ENCODE results near the gene SGMS1.

SGMS1 gene

DNA sequence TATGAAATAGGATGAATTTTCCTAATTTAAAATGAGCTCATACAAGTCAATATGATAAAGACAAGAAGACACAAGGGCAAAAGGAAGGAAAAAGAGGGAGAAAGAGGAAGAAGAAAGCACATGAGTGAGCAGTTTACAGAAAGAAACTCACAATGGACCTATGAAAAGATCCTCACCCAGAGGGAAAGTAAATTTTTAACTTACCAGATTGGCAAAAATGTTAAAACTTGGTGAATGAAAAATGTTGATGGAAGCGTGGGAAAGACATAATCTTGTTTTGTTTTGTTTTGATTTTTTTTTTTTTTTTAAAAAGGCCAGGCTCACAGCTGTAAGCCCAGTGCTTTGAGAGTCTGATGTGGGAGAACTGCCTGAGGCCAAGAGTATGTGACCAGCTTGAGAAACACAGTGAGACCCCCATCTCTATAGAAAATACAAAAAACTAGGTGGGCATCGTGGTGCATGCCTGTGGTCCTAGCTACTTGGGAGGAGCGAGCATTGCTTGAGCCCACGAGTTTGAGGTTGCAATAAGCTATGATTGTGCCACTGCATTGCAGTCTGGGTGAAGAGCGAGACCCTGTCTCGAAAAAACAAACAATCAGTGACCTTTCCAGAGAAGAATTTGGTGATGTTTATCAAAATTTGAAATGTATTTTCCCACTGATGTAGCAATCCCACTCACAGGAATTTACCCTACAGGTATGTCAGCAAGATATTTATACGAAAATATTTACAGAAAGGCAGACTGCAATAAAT, 219.6 kb downstream of the SGMS1 start:
- in situ Hi-C loops (cut with MboI; ENCODE audit: low sequenced_read_pairs): no loop called here

DNA sequence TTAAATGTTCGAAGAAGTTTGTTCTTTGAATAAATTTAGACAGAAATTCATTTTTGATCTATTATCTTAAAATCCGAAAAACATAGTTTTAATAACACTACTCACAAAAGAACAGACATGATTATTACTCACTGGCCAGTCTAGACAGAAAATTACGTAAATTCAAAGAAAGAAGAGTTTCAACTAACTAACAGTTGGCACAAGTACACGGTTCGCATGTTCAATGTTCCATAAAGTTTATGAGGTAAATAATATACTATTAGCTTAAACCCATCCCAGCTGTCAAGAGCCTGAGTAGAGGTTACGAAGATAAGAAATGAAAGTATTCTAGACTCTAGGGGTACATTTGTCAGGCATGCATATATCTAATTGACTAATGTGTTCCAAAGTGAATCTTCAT, 220.7 kb downstream of the SGMS1 start:
- in situ Hi-C loops (cut with MboI; ENCODE audit: low sequenced_read_pairs): no loop called here

DNA sequence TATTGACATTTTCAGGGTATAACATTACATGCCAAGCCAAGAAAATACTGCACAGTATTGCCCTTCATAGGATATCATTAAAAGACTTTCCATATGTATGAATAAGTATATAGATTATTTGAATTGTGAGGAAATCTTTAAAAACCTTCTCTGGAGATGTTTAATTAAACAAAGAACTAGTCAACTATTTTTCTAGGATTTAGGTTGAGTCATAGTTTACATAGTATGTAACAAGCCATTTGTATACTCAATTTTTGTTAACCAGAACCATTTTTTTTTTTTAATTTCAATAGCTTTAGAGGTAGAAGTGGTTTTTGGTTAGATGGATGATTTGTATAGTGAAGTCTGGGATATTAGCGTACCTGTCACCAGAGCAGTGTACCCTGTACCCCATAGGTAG, 221.3 kb downstream of the SGMS1 start:
- in situ Hi-C loops (cut with MboI; ENCODE audit: low sequenced_read_pairs): no loop called here

DNA sequence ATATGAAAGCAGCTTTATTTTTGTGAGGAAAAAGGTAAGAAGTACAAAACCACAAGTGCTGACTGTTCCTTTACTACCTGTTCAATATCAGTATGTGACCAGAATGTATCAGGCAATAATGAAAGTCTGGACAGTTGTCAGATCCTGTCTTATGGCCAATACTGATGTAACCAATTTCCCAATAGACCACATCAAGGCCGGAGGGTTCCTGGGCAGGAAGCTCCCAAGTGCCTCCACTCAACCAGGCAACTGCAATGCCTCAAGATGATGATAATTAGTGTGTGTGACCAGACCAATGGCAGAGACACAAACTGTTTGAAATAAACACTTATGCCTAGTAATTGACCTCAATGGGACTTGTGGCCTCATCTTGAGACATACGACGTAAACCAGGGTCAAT, 223.1 kb downstream of the SGMS1 start:
- in situ Hi-C loops (cut with MboI; ENCODE audit: low sequenced_read_pairs): no loop called here

DNA sequence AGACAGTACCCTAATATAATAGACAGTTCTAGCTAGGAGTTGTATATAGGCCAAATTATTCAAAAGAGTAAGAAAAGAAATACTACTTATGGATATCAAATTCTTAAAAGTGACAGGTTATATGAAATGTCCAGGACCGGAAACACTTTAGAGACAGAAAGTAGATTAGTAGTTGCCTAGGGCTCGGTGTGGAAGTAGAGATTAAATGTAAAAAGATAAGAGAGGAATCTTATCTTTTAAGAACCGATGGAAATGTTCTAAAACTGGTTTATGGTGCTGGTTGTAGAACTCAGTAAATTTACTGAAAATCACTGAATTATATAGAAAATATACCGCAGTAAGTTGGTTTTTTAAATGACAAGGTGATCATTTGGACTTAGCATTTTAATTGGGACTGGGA, 224.9 kb downstream of the SGMS1 start:
- in situ Hi-C loops (cut with MboI; ENCODE audit: low sequenced_read_pairs): no loop called here

DNA sequence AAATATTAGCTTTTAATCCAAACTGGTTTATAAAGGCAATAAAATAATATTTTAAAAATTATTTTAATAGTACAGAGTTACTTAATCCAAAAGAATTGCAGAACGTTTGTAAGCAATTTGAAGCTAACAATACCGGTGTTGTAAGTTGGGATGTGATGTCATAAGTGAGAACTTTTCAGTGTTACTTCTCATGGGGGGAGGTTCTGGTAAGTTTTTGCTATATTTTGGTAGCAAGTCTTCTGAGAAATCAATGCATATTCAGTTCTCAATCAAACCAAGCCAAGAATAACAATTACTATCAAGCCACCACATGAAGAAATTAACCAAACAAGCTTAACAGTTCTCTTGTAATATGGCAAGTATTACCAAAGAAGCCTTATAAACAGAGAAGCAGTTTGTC, 225.4 kb downstream of the SGMS1 start:
- in situ Hi-C loops (cut with MboI; ENCODE audit: low sequenced_read_pairs): no loop called here

DNA sequence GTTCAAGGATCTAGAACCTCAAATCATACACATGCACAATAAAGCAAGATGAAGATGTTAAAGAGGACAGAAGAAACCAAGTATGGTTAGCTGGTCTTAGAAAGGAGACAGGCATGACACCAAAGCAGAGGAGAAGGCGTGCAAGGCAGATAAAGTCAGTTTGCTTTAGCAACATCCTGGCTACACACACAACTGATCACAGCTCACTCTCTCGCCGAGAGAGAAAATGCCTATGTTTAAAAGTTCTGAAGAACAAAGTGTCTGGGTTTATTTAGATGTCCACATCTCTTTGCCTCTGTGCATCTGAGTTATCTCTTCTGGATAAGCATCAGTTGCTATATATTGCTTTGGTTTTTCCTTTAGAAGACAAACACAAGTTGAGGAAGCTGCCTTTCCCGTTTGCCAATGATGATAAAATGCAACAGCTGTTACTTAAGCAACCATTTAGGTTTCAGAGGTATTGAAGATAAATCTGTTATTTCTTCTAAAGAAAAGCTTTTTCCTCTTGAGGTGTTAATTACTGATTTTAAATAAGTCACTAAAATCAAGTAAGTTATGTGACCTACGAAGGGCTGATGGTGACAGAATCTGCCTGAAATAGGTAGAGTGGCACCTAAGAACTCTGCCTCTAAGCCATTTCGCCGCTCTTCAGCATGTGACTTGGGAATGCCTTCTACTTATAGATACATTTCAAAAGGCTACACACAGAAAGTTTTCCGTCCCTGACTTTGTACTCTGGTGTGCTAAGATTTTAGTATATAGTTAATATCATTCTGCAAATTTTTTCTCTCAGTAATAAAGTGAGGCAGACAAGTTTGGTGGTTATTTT, 226.2 kb downstream of the SGMS1 start:
- in situ Hi-C loops (cut with MboI; ENCODE audit: low sequenced_read_pairs): no loop called here

DNA sequence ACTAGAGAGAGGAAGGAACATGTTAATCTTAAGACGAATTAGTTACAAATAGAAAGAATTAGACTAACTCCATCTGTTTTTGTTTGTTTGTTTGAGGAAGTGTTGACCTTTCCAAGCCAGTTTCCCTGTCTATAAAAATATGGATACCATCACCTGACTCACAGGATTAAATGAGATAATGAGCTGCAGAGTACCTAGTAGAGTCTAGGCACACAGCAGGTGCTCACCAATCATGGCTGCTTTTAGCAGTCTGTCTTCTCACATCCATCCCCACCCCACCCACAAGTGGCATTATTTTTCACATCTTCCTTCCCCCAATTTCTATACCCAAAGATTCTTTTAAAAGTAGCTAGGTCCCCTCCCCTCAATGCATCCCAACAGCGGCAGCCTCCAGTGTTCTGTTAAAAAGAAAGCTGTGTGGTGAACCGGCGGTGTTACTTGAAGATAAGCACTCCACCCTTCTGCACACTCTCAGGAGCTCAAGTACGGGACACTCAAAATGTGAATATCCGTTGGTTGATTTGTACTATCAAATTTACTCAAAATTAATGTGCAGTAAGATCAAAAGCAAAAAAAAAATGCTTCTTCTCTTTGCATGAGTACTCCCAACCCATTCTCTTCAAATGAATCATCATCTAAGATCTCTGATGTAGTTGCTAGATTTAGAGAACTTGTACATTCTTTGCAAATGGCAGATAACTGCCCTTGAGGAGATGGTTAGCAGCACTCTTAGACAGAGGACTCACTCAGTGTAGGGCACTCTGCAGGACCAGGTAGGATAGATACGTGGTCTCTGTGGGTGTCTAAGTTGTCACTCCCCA, 227.1 kb downstream of the SGMS1 start:
- in situ Hi-C loops (cut with MboI; ENCODE audit: low sequenced_read_pairs): no loop called here

DNA sequence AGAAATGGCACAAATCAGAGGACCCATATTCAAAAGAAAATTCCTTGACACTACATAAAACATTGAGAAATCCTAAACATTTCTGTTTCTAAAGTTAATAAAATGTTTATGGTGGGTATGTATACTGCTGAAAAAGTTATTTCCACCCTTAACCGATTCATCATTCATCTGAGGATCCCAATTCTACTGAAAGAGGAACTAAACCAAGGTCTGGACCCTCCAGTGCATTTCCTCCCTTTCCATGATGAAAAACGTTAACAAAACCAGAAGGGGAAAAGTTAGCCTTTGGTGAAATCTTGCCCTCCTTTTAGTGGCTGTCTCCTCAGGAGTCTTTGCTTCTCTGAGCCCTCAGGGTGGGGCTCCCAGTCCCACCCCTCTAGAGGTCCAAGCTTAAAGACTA, 227.9 kb downstream of the SGMS1 start:
- in situ Hi-C loops (cut with MboI; ENCODE audit: low sequenced_read_pairs): no loop called here

DNA sequence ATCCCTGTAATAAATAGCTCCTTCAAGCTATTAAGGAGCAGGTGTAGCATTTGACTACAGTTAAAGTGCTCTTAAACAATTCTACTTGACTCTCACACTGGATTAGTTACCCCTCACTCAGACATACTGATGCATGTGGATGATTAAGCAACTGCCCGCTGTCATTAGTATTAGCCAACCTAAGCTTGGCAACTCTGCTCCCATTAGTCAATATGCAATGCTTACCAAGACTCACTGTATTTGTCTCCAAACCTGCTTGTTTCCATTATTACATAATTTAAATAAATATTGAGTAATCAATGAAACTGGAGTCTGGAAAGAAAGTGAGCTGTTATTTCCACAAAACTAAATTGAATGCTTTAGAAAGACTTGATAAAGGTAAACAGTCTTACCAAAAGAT, 228.5 kb downstream of the SGMS1 start:
- in situ Hi-C loops (cut with MboI; ENCODE audit: low sequenced_read_pairs): no loop called here

DNA sequence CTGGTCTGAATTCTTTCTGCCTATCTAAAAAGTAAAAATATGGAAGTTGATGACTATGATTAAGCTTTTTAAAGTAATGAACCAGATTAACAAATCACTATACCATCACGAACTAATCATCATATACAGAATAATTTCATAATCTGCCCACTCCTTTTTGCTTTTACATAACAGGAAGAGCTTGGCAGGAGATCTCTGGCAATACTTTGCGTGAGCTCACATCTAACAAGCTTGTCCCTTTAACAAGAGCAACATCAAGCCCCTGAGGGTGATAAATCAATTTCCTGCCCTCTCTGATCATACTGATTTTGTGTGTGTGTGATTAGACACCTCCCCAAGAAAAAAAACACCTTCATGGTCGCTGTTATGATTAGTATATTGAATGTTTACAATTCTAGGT, 228.9 kb downstream of the SGMS1 start:
- in situ Hi-C loops (cut with MboI; ENCODE audit: low sequenced_read_pairs): no loop called here

DNA sequence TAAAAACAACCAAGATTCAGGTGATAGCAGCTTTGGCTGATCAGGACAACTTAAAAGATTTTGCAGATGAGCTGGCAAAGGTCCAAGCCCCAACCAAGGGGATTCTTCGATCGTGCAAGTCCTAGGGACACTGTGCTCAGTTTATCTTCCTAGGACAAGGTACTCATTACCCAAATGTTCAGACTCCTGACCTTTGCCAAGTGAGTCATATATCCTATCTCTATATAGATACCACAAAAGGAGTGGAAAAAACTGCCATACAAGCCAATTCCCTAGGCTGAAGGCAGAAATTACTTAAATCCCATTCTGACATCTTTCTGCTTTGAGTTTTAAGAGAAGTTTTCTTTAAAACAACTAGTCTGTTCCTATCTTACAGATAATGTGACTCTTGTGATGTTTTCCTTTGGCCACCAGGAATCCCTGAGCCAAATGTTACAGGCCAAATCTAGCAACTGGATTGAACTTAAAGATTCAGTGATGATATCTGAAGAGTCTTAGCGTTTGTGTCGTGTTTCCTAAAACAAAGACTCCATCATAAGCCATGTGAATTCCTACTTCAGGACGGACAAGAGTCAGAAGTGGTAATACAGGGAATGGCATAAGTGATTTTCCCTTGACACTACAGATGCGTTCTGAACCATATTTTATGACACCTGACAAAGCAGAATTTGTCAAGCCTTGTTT, 229.8 kb downstream of the SGMS1 start:
- in situ Hi-C loops (cut with MboI; ENCODE audit: low sequenced_read_pairs): no loop called here

DNA sequence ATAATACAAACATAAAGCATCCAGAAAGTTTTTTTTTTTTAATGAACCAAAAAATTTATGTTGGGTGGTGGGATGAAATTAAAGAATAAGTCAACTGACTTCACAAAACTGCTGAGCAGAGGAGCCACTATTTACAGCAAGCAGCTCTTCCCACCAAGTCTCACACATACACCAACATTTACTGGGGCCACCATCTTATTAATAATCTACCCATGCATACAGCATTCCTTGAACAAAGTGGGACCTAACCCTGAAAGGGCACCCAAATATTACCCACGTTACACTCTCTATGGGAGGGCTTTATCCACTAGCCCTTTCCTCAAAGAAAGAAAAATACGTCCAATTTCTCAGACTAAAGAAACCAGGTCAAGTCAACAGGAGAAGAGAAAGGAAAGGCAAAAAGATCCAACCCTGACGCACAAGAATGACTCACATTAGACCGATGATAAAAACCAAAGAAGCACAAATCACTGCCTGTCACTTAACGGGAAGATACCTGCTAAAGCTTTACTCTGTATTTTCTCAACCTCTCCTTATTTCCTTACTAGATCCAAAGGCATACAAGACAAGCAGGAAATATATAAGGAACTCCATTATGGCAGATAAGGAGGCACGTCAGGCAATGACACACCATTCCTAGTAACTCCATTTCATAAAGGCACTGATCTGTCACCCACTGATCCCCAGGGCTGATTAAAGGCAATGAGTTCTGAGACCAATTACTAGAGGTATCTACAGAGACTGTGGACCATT, 230.6 kb downstream of the SGMS1 start:
- in situ Hi-C loops (cut with MboI; ENCODE audit: low sequenced_read_pairs): no loop called here

DNA sequence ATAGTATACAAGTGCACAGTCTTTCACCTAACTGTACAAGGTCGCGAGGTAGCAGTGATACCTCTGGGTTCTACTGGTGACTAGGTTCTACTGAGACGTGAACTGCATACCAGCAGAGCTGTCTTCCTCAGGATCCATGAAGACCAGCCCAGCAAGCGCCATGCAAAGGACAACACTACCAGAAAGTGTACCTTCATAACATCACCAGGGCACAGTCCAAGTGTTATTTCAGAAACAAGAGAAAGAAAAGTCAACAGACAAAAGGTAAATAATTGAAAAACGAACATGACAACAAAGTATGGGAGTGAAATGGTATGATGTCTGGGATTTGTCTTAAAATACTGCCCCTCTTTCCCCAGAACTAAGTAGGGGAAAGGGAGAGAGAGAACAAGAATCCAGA, 231.3 kb downstream of the SGMS1 start:
- in situ Hi-C loops (cut with MboI; ENCODE audit: low sequenced_read_pairs): no loop called here

DNA sequence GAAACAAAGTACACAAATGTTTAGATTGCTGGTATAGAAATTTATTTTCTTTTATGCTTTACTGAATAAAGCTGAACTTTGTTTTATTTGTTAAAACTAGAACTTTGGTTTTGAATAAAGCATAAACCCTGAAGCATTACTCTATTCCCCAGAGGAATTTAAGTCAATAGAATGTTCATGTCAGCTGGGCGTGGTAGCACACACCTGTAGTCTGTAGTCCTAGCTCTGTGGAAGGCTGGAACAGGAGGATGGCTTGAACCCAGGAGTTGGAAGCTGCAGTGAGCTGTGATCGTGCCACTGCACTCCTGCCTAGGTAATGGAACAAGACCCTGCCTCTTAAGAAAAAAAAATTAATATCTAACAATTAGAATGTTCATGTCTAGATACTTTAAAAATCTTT, 233.5 kb downstream of the SGMS1 start:
- in situ Hi-C loops (cut with MboI; ENCODE audit: low sequenced_read_pairs): no loop called here

DNA sequence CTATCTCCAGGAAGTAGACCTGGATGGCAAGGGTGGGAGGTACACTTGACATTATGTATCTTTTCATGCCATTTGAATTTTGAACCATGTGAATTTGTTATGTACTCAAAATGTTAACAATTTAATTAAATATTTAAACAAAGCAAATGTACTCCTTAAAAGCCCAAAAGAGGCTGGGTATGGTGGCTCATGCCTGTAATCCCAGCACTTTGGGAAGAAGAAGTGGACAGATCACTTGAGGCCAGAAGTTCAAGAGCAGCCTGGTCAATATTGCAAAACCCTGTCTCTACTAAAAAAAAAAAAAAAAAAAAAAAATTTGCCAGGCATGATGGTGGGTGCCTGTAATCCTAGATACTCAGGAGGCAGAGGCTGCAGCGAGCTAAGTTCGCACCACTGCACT, 235.6 kb downstream of the SGMS1 start:
- in situ Hi-C loops (cut with MboI; ENCODE audit: low sequenced_read_pairs): no loop called here

DNA sequence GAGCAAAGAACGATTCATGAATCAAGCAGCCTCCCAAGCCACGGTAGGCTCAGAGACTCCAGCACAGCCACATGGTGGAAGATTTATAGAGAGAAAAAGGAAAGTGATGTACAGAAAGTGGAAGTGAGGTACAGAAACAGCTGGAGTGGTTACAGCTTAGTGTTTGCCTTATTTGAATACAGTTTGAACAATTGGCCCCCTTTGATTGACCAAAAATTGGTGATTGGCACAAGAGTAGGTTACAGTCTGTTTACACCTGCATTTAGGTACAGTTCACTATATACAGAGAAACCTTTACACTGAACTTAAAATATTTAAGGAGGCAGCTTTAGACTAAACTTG, 236.1 kb downstream of the SGMS1 start:
- in situ Hi-C loops (cut with MboI; ENCODE audit: low sequenced_read_pairs): no loop called here

DNA sequence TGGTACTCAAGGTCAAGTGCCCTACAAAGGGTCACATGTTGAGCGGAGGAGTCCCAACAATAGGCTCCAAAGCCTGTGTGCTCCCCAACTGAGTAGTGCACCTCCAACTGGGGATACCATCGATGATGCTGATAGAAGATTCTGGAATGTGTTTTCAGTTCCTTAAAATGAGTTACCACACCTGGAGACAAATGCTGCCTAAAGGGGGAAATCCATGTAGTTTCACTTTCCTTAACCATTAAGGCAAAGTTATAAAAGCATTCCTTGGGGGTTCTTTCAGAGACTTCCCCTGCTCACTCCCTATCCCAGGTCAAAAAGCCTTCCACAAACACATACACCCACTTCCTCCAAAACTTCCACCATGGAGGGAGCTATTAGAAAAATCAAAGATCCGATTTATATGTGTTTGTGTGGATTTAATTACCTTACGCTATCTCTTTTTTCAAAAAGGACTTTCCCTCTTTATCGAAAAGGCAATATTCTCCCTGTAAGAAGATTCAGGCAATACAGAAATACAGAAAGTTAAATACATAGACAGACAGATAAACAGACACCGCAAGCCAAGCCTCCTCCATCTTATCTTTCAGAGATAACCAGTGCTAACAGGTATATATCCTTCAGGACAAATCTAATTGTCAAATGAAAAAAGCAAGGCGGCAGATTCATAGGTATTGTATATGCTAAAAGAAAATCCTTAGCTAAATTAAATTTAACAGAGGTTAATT, 236.6 kb downstream of the SGMS1 start:
- in situ Hi-C loops (cut with MboI; ENCODE audit: low sequenced_read_pairs): no loop called here

DNA sequence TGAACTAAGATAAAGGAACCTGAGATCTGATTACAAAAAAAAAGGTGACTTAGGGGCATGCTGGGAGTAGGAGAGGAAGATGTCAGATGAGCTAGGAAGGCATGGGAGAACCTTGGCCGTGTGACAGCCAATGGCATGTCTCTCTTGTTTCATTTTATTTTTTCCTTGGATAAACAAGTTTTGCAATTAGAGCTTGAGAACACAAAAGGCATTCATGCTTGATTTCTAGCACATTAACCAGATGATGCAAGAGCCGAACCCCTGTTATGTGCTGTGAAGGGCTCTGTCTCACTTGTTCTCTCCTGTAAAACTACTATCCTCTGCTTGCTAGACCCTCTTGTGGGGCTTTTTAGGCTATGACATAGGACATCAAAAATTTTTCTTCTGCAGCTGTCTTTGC, 238.1 kb downstream of the SGMS1 start:
- in situ Hi-C loops (cut with MboI; ENCODE audit: low sequenced_read_pairs): no loop called here

DNA sequence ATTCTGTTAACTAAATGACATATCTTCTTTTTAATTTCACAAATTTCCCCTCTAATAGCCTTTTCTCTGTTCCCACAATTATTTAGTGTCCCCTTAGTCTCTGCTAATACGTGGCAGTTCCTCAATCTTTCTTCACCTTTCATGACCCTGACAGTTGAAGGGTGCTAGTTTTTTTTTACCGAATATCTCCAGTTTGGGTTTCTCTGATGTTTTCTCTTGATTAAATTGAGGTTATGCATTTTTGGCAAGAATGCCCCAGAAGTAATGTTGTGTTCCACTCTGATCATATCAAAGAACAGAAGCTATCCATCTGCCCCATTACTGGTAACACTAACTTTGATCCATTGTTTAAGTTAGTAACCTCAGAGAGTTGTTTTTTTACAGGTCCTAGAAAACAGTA, 238.9 kb downstream of the SGMS1 start:
- in situ Hi-C loops (cut with MboI; ENCODE audit: low sequenced_read_pairs): no loop called here

Data from HL-60/S4 (cell line).